ENCODE measurements around the gene C16orf87. TPM values are rescaled to one million over a fixed set of nuclear protein-coding genes. Genes with fewer than 3 reads are reported as not detected.
"Not testable (repeated sequence)": the region's sequence is repeated elsewhere in the genome, so short reads cannot be mapped to it uniquely, and the experiment has no call there.

The C16orf87 gene, protein sequence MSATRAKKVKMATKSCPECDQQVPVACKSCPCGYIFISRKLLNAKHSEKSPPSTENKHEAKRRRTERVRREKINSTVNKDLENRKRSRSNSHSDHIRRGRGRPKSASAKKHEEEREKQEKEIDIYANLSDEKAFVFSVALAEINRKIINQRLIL
- polyA plus RNA-seq (2013, experiment 1 of 2), result 20.7 TPM
- polyA plus RNA-seq (2013, experiment 2 of 2), result 24.1 TPM

DNA sequence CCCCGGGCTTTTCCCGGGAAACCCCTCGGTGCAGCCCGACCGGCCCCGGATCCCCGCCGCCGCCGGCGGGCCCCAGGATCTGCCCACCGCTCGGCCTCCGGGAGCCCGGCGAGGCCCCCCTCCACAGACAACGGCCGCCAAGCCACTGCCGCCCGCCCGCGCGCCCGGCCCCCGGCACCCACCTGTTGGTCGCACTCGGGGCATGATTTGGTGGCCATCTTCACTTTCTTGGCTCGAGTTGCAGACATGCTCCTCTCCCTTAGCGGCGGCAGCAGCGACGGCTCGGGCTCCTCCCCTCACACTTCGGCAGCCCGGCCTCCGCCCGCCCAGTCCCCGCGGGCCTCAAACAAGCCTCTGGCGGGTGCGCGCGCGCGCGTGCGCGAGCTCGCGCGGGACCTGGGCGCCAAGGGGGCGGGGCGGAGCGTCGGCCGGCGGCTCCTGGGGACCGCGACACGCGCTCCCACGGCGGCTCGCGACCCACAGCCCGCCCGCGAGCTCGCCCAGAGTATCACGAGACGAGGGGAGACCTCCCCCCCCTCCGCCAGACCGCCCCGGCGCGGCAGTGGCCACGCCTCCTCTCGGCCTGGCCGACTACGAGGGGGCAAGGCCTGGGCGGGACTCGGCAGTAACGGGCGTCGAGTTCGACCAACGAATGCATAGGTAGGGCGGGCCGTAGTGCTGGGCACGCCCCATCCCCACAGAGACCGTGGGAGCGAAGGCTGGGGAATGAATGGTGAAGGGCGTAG lies at the start of gene C16orf87:
Gene C16orf87 (minus strand): TSS at position 279 of the 746 bp plus-strand sequence. CDS start 31 bp downstream, at position 248.
- no peaks in the 10 kb centered on the region for H3K4me1 ChIP-seq (ENCODE audit: control insufficient read depth, insufficient read depth, low read length, poor library complexity, severe bottlenecking)
- WGBS, 2 experiments (ENCODE audit: insufficient coverage in 2 of 2), result 0% methylated on average over 56 to 57 of the region's 94 CpGs
- peak within 1 kb of the TSS; percentile 89 for H3K4me3 ChIP-seq (ENCODE audit: extremely low read depth, insufficient read depth, low read length, poor library complexity, severe bottlenecking)
- no peaks in the 10 kb centered on the region for H3K9me3 ChIP-seq (ENCODE audit: control insufficient read depth, low read length)
- H3K36me3 ChIP-seq (ENCODE audit: control insufficient read depth, insufficient read depth, low read length), result no peaks in the 10 kb centered on the region
- peak within 1 kb of the TSS; percentile 82 for H3K27ac ChIP-seq (ENCODE audit: low read depth, low read length, severe bottlenecking)

DNA sequence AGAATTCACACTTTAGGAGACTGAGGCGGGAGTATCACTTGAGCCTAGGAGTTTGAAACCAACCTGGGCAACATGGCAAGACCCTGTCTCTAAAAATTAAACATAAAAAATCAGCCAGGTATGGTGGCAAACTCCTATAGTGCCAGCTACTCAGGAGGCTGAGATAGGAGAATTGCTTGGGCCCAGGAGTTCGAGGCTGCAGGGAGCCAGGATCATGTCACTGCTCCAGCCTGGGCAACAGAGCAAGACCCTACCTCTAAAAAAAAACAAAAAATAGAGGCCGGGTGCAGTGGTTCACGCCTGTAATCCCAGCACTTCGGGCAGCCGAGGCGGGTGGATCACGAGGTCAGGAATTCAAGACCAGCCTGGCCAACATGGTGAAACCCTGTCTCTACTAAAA lies 44.3 kb upstream of the C16orf87 start:
- H3K9me3 ChIP-seq (ENCODE audit: control insufficient read depth, low read length), result no peaks in the 10 kb centered on the region
- H3K4me3 ChIP-seq (ENCODE audit: extremely low read depth, insufficient read depth, low read length, poor library complexity, severe bottlenecking), result no peak overlapping the region
- WGBS, 2 experiments (ENCODE audit: insufficient coverage in 2 of 2), result 87% methylated on average over 7 of the region's 8 CpGs; no CpG with 5 or more reads in 1 of the 2 experiments
- no peaks in the 10 kb centered on the region for H3K36me3 ChIP-seq (ENCODE audit: control insufficient read depth, insufficient read depth, low read length)
- no peak overlapping the region for H3K27ac ChIP-seq (ENCODE audit: low read depth, low read length, severe bottlenecking)
- H3K4me1 ChIP-seq (ENCODE audit: control insufficient read depth, insufficient read depth, low read length, poor library complexity, severe bottlenecking), result no peaks in the 10 kb centered on the region

DNA sequence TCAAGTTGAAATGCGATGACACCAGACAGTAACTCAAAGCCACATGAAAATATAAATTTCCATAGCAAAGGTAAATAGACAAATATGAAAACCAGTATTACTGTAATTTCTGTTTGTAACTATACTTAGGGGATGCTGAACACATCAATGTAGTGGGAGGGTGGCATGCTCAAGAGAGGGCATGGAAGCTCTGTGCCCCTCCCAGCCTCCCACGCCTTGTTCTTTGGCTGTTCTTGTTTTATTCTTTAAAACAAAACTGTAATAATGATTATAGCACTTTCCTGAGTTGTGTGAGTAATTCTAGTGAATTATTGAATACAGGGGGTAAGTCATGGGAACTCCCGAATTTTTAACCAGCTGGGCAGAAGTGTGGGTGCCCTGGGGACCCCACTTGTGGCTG lies 42.2 kb upstream of the C16orf87 start:
- Histone ChIP-seq H3K36me3 (ENCODE audit: control insufficient read depth, insufficient read depth, low read length) (no peaks in the 10 kb centered on the region), H3K4me1 (ENCODE audit: control insufficient read depth, insufficient read depth, low read length, poor library complexity, severe bottlenecking) (no peaks in the 10 kb centered on the region), H3K27ac (ENCODE audit: low read depth, low read length, severe bottlenecking) (no peak overlapping the region), H3K4me3 (ENCODE audit: extremely low read depth, insufficient read depth, low read length, poor library complexity, severe bottlenecking) (no peak overlapping the region), H3K9me3 (ENCODE audit: control insufficient read depth, low read length) (no peaks in the 10 kb centered on the region)
- 83% methylated on average over 1 of the region's 3 CpGs; no CpG with 5 or more reads in 1 of the 2 experiments for WGBS, 2 experiments (ENCODE audit: insufficient coverage in 2 of 2)

DNA sequence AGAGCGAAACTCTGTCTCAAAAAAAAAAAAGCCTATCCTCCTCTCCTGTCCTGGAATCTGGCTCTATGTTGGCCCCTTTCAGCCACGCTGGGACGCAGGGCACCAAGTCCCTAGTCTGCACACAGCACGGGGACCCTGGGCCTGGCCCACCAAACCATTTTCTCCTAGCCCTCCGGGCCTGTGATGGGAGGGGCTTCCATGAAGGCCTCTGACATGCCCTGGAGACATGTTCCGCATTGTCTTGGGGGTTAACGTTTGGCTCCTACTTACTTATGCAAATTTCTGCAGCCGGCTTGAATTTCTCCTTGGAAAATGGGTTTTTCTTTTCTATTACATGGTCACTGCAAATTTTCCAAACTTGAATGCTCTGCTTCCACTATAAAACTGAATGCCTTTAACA lies 40.6 kb upstream of the C16orf87 start:
- H3K9me3 ChIP-seq (ENCODE audit: control insufficient read depth, low read length), result no peaks in the 10 kb centered on the region
- H3K36me3 ChIP-seq (ENCODE audit: control insufficient read depth, insufficient read depth, low read length), result no peaks in the 10 kb centered on the region
- H3K27ac ChIP-seq (ENCODE audit: low read depth, low read length, severe bottlenecking), result no peak overlapping the region
- WGBS, 2 experiments (ENCODE audit: insufficient coverage in 2 of 2), result 79 to 90% methylated on average over 2 to 4 of the region's 8 CpGs
- H3K4me3 ChIP-seq (ENCODE audit: extremely low read depth, insufficient read depth, low read length, poor library complexity, severe bottlenecking), result no peak overlapping the region
- no peaks in the 10 kb centered on the region for H3K4me1 ChIP-seq (ENCODE audit: control insufficient read depth, insufficient read depth, low read length, poor library complexity, severe bottlenecking)

DNA sequence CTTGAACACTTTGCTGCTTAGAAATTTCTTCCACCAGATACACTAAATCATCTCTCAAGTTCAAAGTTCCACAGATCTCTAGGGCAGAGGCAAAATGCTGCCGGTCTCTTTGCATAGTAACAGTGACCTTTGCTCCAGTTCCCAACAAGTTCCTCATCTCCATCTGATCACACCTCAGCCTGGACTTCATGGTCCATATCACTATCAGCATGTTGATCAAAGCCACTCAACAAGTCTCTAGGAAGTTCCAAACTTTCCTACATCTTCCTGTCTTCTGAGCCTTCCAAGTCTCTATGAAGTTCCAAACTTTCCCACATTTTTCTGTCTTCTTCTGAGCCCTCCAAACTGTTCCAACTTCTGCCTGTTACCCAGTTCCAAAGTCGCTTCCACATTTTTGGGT lies 37.9 kb upstream of the C16orf87 start:
- not testable (repeated sequence) for H3K4me3 ChIP-seq (ENCODE audit: extremely low read depth, insufficient read depth, low read length, poor library complexity, severe bottlenecking); H3K9me3 ChIP-seq (ENCODE audit: control insufficient read depth, low read length); H3K4me1 ChIP-seq (ENCODE audit: control insufficient read depth, insufficient read depth, low read length, poor library complexity, severe bottlenecking); H3K27ac ChIP-seq (ENCODE audit: low read depth, low read length, severe bottlenecking); H3K36me3 ChIP-seq (ENCODE audit: control insufficient read depth, insufficient read depth, low read length)
- 60 to 78% methylated on average over 1 of the region's 2 CpGs for WGBS, 2 experiments (ENCODE audit: insufficient coverage in 2 of 2)

DNA sequence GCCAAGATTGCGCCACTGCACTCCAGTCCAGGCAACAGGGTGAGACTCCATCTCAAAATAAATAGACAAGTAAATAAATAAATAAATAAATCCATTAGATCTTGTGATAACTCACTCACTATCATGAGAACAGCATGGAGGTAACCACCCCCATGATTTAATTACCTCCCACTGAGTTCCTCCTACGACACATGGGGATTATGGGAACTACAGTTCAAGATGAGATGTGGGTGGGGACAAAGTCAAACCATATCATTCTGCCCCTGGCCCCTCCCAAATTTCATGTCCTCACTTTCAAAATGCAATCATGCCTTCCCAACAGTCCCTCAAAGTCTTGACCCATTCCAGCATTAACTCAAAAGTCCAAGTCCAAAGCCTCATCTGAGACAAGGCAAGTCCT lies 36.5 kb upstream of the C16orf87 start:
- H3K27ac ChIP-seq (ENCODE audit: low read depth, low read length, severe bottlenecking); H3K4me1 ChIP-seq (ENCODE audit: control insufficient read depth, insufficient read depth, low read length, poor library complexity, severe bottlenecking); H3K36me3 ChIP-seq (ENCODE audit: control insufficient read depth, insufficient read depth, low read length); H3K4me3 ChIP-seq (ENCODE audit: extremely low read depth, insufficient read depth, low read length, poor library complexity, severe bottlenecking); H3K9me3 ChIP-seq (ENCODE audit: control insufficient read depth, low read length): not testable (repeated sequence)
- no CpG with 5 or more reads among the region's 2 CpGs for WGBS, 2 experiments (ENCODE audit: insufficient coverage in 2 of 2)

DNA sequence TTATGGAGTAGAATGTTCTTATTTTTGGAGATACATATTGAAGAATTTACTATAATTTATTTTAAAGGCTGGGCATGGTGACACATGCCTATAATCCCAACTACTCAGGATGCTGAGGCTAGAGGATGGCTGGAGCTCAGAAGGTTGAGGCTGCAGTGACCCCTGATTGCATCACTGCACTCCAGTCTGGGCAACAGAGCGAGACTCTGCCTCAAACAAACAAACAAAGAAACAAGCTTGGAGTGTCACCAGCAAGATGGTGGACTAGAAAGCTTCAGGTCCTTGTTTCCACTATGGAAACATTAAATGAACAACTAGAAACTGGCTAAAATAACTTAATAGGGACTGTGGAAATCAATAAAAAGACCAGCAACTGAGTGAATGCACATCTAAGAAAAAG lies 35.3 kb upstream of the C16orf87 start:
- no CpG with 5 or more reads among the region's 1 CpG for WGBS, 2 experiments (ENCODE audit: insufficient coverage in 2 of 2)
- no peaks in the 10 kb centered on the region for H3K36me3 ChIP-seq (ENCODE audit: control insufficient read depth, insufficient read depth, low read length)
- H3K4me3 ChIP-seq (ENCODE audit: extremely low read depth, insufficient read depth, low read length, poor library complexity, severe bottlenecking), result no peak overlapping the region
- no peak overlapping the region for H3K27ac ChIP-seq (ENCODE audit: low read depth, low read length, severe bottlenecking)
- H3K9me3 ChIP-seq (ENCODE audit: control insufficient read depth, low read length), result no peaks in the 10 kb centered on the region
- no peaks in the 10 kb centered on the region for H3K4me1 ChIP-seq (ENCODE audit: control insufficient read depth, insufficient read depth, low read length, poor library complexity, severe bottlenecking)

DNA sequence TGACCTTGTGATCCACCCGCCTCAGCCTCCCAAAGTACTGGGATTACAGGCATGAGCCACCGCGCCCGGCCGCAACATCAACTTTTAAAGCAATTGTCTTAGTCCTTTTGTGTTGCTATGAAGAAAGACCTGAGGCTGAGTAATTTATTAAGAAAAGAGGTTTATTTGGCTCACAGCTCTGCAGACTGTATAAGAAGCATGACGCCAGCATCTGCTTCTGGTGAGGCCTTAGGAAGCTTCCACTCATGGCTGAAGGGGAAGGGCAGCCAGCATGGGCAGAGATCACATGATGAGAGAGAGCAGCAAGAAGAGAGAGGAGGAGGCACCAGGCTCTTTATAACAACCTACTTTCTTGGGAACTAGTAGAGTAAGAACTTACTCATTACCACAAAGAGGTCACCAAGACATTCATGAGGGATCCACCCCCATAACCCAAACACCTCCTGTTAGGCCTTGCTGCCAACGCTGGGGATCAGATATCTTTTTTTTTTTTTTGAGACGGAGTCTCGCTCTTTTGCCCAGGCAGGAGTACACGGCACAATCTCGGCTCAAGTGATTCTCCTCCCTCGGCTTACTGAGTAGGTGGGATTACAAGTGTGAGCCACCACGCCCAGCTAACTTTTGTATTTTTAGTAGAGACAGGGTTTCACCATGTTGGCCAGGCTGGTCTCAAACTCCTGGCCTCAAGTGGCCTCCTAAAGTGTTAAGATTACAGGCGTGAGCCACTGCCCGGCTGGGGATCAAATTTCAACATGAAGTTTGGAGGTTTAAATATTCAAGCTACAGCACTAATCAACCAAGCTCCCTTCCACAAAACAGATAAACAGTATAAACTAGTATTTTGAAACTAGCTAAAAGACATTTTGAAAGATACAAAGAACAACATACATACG lies 31.8 kb upstream of the C16orf87 start:
- H3K4me1 ChIP-seq (ENCODE audit: control insufficient read depth, insufficient read depth, low read length, poor library complexity, severe bottlenecking), result no peaks in the 10 kb centered on the region
- WGBS, 2 experiments (ENCODE audit: insufficient coverage in 2 of 2), result 94 to 100% methylated on average over 5 to 6 of the region's 16 CpGs
- H3K27ac ChIP-seq (ENCODE audit: low read depth, low read length, severe bottlenecking), result no peak overlapping the region
- H3K9me3 ChIP-seq (ENCODE audit: control insufficient read depth, low read length), result no peaks in the 10 kb centered on the region
- no peak overlapping the region for H3K4me3 ChIP-seq (ENCODE audit: extremely low read depth, insufficient read depth, low read length, poor library complexity, severe bottlenecking)
- H3K36me3 ChIP-seq (ENCODE audit: control insufficient read depth, insufficient read depth, low read length), result no peaks in the 10 kb centered on the region

DNA sequence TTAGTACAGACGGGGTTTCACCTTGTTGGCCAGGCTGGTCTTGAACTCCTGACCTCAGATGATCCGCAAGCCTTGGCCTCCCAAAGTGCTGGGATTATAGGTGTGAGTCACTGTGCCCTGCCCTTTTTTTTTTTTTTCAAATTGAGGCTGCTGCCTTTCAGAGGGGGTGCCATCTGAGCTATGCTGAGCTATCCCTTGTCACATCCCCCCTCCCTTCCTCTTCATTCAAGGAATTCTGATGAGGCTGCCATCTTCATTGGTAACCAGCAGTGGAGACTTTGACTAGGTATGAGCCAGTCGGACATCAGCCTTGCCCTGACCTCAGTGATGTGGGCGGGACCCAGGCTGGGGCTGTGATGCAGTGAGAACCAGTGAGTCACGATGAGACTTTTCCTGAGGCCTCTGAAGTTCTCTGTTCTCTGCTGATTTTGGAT lies 28.8 kb upstream of the C16orf87 start:
- Histone ChIP-seq H3K4me3 (ENCODE audit: extremely low read depth, insufficient read depth, low read length, poor library complexity, severe bottlenecking) (no peak overlapping the region), H3K9me3 (ENCODE audit: control insufficient read depth, low read length) (no peaks in the 10 kb centered on the region), H3K4me1 (ENCODE audit: control insufficient read depth, insufficient read depth, low read length, poor library complexity, severe bottlenecking) (no peaks in the 10 kb centered on the region), H3K27ac (ENCODE audit: low read depth, low read length, severe bottlenecking) (no peak overlapping the region), H3K36me3 (ENCODE audit: control insufficient read depth, insufficient read depth, low read length) (no peaks in the 10 kb centered on the region)
- WGBS, 2 experiments (ENCODE audit: insufficient coverage in 2 of 2), result 85 to 92% methylated on average over 3 to 5 of the region's 5 CpGs

DNA sequence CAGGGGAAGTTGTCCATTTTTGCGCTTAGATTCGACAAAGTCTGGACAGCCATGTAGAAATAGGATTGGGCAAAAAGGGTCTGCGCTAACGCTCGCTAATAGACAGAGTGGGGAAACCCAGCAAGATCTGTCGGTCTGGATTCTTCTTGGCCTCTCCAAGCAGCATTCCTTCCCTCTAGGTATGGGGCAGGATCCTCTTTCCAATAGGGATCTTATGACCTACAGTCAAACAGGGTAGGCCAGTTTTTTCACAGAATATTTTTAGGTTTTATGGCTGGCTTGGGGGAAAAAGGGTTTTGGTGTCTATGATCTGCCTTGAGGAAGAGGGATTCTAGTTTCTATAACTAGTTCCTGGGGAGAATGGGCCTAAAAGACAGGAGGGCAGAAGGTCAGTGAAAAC lies 27.2 kb upstream of the C16orf87 start:
- H3K4me1 ChIP-seq (ENCODE audit: control insufficient read depth, insufficient read depth, low read length, poor library complexity, severe bottlenecking), result no peaks in the 10 kb centered on the region
- no peak overlapping the region for H3K27ac ChIP-seq (ENCODE audit: low read depth, low read length, severe bottlenecking)
- 93 to 97% methylated on average over 6 of the region's 6 CpGs for WGBS, 2 experiments (ENCODE audit: insufficient coverage in 2 of 2)

More for the DNA sequence above, 27.2 kb upstream of the C16orf87 start:
- Histone ChIP-seq H3K9me3 (ENCODE audit: control insufficient read depth, low read length) (no peaks in the 10 kb centered on the region), H3K36me3 (ENCODE audit: control insufficient read depth, insufficient read depth, low read length) (no peaks in the 10 kb centered on the region), H3K4me3 (ENCODE audit: extremely low read depth, insufficient read depth, low read length, poor library complexity, severe bottlenecking) (no peak overlapping the region)
